Lung (tissue), 12 donors: ENCODE data around the gene JADE1. TPM values are rescaled to one million over a fixed set of nuclear protein-coding genes. Genes with fewer than 3 reads are reported as not detected.

Source experiments
- ATAC-seq: fragments of 200-7000 bp; cut with Tn5 transposase; one replicate; pipeline ENCODE4 v1.9.1; 2020; ENCODE audit warnings: moderate number of reproducible peaks; ENCODE audit not compliant: insufficient read depth, low FRiP score
- DNase-seq, 3 donors: peaks; one replicate each; pipeline ENCODE4 v3.0.0-alpha.2; 2013 to 2017
- H3K27ac ChIP-seq, 2 donors: one replicate each; pipeline ENCODE4 v1.5.1; 2013; ENCODE audit warnings: mild to moderate bottlenecking in 2 of 2, moderate library complexity in 2 of 2, control low read depth in 1 of 2, inconsistent platforms in 1 of 2, low read depth in 1 of 2, low read length in 1 of 2
- H3K27me3 ChIP-seq, 3 donors: one replicate each; pipeline ENCODE4 v1.5.1; 2013; ENCODE audit warnings: low read length in 2 of 3; ENCODE audit not compliant: control insufficient read depth in 3 of 3, insufficient read depth in 3 of 3
- H3K36me3 ChIP-seq, 4 donors: one replicate each; pipeline ENCODE4 v1.5.1; 2013; ENCODE audit warnings: low read length in 4 of 4, mild to moderate bottlenecking in 1 of 4, moderate library complexity in 1 of 4; ENCODE audit not compliant: control insufficient read depth in 4 of 4, insufficient read depth in 4 of 4
- H3K4me1 ChIP-seq, 5 donors: one replicate each; pipeline ENCODE4 v1.5.1; 2013; ENCODE audit warnings: low read length in 5 of 5, mild to moderate bottlenecking in 2 of 5, moderate library complexity in 1 of 5; ENCODE audit not compliant: control insufficient read depth in 5 of 5, insufficient read depth in 5 of 5
- H3K4me3 ChIP-seq: one replicate; pipeline ENCODE4 v1.5.1; 2013; ENCODE audit warnings: mild to moderate bottlenecking, control low read depth, moderate library complexity
- H3K9ac ChIP-seq, 2 donors: one replicate each; pipeline ENCODE4 v1.5.1; 2013; ENCODE audit warnings: low read length in 2 of 2, control low read depth in 1 of 2; ENCODE audit not compliant: insufficient read depth in 1 of 2
- H3K9me3 ChIP-seq, 4 donors: one replicate each; pipeline ENCODE4 v1.5.1; 2013; ENCODE audit warnings: low read length in 3 of 4, mild to moderate bottlenecking in 1 of 4, moderate library complexity in 1 of 4; ENCODE audit not compliant: control insufficient read depth in 4 of 4, insufficient read depth in 3 of 4
- WGBS, 2 donors: extraction: QIAGEN DNeasy Blood & Tissue Kit; methylation state at CpG; one replicate each; pipeline ENCODE4 v1.1.7; 2013; 5-methylcytosine and 5-hydroxymethylcytosine counted together
- polyA plus RNA-seq, 2 donors: library from polyadenylated mRNA; stranded (reverse); fragments of 200-250 nt; gene quantifications; one replicate each; pipeline ENCODE4 v1.2.1, GENCODE V29; 2013
- total RNA-seq, 2 donors: library from RNA; depleted of rRNA in 1 of 2; stranded (reverse); fragments of >200 nt in 1 of 2; gene quantifications; one replicate each; pipeline ENCODE4 v1.2.1, GENCODE V29; 2014 to 2021
- TF ChIP-seq, protein P1 (sequence below): IDR thresholded peaks from 2 replicates; pipeline ENCODE4 v1.5.1; 2012; ENCODE audit warnings: mild to moderate bottlenecking; ENCODE audit errors: control extremely low read depth, extremely low read depth
- donor health status: control.
- donor health status: control.
- donor health status: Bipolar disorder and iron deficiency.
- donor health status: healthy.
- donor health status: DM: yes; HTN: yes; CAD: no.

JADE1 gene
- total and polyA plus RNA-seq, 4 donors, result 8.9 to 46.1 (median 17.5) TPM

DNA sequence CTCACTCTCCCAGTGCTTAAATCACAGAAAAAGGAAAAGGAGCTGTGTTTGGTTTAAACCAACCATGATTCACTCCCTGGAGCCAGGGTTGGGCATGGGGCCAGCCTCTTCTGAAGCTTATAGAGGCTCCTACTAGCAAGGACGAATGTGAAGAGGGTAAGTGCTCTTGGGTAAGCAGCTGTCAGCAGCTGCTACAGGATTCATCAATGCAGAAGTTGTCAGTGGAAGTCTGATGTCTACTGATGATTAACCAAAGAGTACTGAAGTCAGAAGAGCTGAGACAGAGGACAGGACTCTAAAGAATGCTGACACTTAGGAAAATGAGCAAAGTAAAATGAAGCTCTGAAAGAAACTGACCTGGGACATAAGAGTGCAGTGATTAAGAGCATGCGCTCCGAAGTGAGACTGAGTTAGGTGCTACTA, 32.7 kb upstream of the JADE1 start:
- Histone ChIP-seq H3K4me3 (no peak overlapping the region), H3K27ac (no peak overlapping the region), H3K9ac (no peak overlapping the region), H3K36me3 (no peaks in the 10 kb centered on the region), H3K4me1 (peaks cover 0 to 6% (median 0%) of the 10 kb centered on the region in 5 donors), H3K9me3 (no peaks in the 10 kb centered on the region), H3K27me3 (no peaks in the 10 kb centered on the region)
- 51 to 75% methylated on average over 3 of the region's 3 CpGs for WGBS, 2 donors
- TF ChIP-seq, protein P1, sequence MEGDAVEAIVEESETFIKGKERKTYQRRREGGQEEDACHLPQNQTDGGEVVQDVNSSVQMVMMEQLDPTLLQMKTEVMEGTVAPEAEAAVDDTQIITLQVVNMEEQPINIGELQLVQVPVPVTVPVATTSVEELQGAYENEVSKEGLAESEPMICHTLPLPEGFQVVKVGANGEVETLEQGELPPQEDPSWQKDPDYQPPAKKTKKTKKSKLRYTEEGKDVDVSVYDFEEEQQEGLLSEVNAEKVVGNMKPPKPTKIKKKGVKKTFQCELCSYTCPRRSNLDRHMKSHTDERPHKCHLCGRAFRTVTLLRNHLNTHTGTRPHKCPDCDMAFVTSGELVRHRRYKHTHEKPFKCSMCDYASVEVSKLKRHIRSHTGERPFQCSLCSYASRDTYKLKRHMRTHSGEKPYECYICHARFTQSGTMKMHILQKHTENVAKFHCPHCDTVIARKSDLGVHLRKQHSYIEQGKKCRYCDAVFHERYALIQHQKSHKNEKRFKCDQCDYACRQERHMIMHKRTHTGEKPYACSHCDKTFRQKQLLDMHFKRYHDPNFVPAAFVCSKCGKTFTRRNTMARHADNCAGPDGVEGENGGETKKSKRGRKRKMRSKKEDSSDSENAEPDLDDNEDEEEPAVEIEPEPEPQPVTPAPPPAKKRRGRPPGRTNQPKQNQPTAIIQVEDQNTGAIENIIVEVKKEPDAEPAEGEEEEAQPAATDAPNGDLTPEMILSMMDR, result no peak
- DNase-seq, result peak; percentile 66 to 76 (median 73)
- ATAC-seq, result peak; percentile 82

DNA sequence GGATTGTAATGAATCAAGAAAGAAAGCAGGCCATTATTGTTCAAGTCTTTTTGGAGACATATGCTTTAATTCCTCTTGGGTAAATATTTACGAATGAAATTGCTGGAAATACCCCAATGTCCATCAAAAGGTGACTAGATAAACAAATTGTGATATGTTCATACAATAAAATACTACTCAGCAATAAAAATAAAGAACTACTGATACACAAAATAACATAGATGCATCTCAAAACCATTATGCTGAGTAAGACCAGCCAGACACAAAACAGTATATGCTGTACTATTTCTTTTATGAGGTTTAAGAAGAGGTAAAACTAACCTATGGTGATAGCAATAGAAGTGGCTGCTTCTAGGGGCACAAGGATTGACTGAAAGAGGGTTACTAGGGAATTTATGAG, 28.8 kb upstream of the JADE1 start:
- H3K27me3 ChIP-seq, result no peaks in the 10 kb centered on the region
- no peak overlapping the region for H3K4me3 ChIP-seq
- 83 to 89% methylated on average over 1 of the region's 1 CpG for WGBS, 2 donors
- TF ChIP-seq, protein P1, result no peak
- H3K4me1 ChIP-seq, result peaks cover 0 to 6% (median 0%) of the 10 kb centered on the region in 5 donors
- no peak overlapping the region for H3K9ac ChIP-seq
- ATAC-seq (no peak), DNase-seq (no peak)
- H3K36me3 ChIP-seq, result no peaks in the 10 kb centered on the region
- H3K9me3 ChIP-seq, result no peaks in the 10 kb centered on the region
- no peak overlapping the region for H3K27ac ChIP-seq

DNA sequence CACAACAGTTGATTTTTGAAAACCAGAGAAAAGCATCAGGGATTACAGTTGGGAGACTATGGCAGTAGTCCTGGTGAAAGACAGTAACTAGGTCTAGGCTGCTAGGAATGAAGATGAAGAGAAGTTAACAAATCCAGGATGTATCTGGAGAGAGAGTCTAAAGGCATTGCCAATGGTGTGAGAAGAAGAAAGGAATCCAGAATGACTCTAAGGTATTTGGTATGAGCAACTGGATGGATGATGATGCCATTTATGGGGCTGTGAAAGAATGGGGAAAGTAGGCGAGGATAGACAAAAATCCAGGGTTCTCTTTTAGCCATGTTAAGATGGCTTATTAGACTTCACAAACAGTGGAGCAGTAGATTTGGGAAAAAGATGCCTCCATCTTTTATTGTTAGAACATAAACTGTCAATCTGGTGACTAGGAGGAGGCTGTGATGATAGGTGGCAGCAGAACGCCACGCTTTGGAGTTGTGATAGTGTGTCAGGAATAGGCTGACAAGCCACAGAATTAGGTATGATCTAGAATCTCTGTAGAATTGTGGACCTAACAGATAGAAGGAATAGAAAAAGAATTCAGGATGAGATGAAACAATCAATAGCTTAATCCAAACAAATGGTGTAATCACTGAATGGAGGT, 27.3 kb upstream of the JADE1 start:
- TF ChIP-seq, protein P1, result peak; percentile 6
- DNase-seq (no peak), ATAC-seq (no peak)
- no peak overlapping the region for H3K4me3 ChIP-seq
- H3K9ac ChIP-seq, result no peak overlapping the region
- H3K9me3 ChIP-seq, result no peaks in the 10 kb centered on the region
- no peak overlapping the region for H3K27ac ChIP-seq
- no peaks in the 10 kb centered on the region for H3K36me3 ChIP-seq
- no peaks in the 10 kb centered on the region for H3K27me3 ChIP-seq
- peaks cover 0 to under 1% (median 0%) of the 10 kb centered on the region in 5 donors for H3K4me1 ChIP-seq
- WGBS, 2 donors, result 88% methylated on average over 3 of the region's 3 CpGs
